Raji (cell line): ENCODE measurements around the gene PIK3R4.

Experiments used
- POLR2A ChIP-seq: IDR thresholded peaks from 2 replicates; pipeline ENCODE4 v1.6.1; 2011; ENCODE audit warnings: low read depth, low read length, control low read depth; ENCODE audit not compliant: insufficient read depth

Gene PIK3R4

GRCh38 chr3:130679218-130679617, 67.4 kb downstream of the PIK3R4 start:
- TF ChIP-seq POLR2A: no peak

DNA sequence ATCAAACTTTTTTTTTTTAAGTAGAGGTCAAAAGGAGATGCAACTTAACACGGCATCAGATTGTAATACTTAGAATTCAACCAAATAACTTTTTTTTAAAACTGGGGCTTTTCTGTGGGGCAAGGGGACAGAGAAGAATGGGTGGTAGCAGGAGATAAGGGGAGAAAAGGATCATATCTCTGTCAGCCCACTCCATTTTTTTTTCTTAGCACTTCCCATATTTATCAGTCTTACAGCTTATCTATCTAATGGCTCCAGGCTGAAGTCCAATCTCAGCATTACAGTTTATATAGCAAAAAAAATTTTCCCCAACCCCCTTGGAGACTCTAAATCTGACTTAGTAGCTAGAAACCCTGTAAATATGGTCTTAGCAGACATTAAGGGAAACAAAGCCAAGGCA, 69.3 kb downstream of the PIK3R4 start:
- TF ChIP-seq POLR2A: no peak

- TF ChIP-seq POLR2A: no peak
Observed at GRCh38 chr3:130671545-130672312, 74.9 kb downstream of the PIK3R4 start.

GRCh38 chr3:130669740-130670139, 76.9 kb downstream of the PIK3R4 start:
- no peak for TF ChIP-seq POLR2A

- TF ChIP-seq POLR2A: no peak
Observed at GRCh38 chr3:130663092-130663491, 83.5 kb downstream of the PIK3R4 start.

- TF ChIP-seq POLR2A: no peak
Observed at GRCh38 chr3:130662501-130662996, 84.1 kb downstream of the PIK3R4 start.

DNA sequence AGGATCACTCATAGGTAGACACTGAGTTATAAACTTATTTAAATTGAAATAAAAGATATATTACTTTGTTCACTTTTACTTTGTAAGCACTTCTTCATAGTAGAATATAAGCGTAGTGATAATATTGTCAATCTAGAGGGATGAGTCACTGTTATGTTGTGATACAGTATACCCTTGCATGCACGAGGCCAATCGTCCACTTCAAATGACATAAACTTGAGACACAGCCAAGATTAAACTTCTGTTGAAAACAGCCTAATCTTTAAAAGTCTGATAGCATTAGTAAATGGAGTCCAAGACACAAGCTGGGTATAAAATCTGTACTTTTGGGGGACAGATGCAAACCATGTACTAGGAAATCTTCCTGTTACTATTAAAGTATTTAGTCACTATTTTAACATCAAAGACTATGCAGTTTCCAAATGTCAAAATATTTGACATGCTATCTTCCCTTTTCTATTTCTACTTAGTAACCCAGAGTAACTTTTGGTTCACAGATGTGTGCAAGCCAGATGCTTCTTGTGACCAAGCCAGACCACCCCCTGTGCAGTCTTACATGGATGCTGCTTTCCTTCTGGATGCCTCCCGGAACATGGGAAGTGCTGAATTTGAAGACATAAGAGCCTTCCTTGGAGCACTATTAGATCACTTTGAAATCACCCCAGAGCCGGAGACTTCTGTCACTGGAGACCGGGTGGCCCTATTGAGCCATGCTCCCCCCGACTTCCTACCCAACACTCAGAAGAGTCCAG, 85.3 kb downstream of the PIK3R4 start:
- no peak for TF ChIP-seq POLR2A

DNA sequence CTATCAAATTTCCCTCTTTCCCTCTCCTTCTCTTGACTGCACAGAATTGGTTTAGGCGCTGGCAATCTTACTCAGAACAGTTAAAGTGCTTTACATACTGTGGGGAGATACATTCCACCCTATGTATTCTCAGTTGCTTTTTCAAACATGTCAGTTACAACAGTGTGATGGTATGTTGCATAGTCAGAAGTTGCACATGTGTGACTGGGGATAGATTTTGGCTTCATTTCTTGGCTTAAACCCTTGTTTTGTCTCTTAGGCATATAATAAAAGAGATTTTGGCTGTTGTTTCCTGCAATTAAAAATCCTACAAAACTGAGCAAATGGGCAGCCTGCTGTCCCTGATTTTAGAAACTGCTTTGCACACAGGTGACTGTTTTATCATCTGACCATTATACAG, 86.7 kb downstream of the PIK3R4 start:
- no peak for TF ChIP-seq POLR2A

DNA sequence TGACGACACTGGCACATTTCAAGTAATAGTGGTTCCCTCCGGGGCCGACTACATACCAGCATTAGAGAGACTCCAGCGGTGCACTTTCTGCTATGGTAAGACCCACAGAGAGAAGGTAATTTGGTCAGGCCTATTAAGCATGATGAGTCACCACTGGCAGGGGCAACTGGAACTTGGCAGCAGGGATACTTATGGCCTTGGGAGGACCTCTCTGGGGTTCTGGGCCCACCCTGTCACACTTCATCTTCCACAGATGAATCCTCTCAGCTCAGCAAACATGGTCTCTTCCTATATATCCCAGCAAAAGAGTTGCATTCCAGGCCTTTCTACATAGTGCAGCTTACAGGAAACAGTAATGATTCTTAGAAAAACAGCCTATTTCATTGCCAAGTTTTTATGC, 88.0 kb downstream of the PIK3R4 start:
- TF ChIP-seq POLR2A: no peak

- TF ChIP-seq POLR2A: no peak
Observed at GRCh38 chr3:130656627-130657026, 90.0 kb downstream of the PIK3R4 start.

DNA sequence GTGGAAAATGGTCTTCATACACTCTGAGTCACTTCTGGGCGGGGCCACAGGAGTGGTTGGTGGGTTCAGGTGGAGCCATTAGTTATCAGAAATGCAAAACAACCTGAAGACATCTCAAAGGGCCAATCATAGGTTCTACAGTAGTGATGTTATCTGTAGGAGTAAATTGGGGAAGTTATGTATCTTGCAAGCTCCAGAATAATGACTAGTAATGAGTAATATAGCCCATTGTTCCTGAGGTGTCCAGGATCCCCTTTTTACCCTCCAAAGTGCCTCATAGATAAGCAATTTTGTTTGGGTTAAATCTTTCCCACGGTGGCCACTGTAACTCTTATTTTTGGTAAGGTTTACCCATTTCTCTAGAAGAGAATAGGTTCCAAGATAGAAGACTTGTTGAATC, 91.7 kb downstream of the PIK3R4 start:
- TF ChIP-seq POLR2A: no peak

GRCh38 chr3:130654091-130654490, 92.5 kb downstream of the PIK3R4 start:
- TF ChIP-seq POLR2A: no peak

- TF ChIP-seq POLR2A: no peak
Observed at GRCh38 chr3:130649061-130649654, 97.5 kb downstream of the PIK3R4 start.

GRCh38 chr3:130648293-130648692, 98.3 kb downstream of the PIK3R4 start:
- no peak for TF ChIP-seq POLR2A

- TF ChIP-seq POLR2A: no peak
Observed at GRCh38 chr3:130645261-130645660, 101.4 kb downstream of the PIK3R4 start.
